MM.1S (cell line): ENCODE results near the gene WIF1.

Experiments
- CTCF ChIP-seq: fragments of 300-600 bp; sonication (generic); IDR thresholded peaks from 2 replicates; pipeline ENCODE4 v1.5.1; 2016; ENCODE audit warnings: antibody characterized with exemption, low read length, mixed read lengths
- EZH2 ChIP-seq: fragments of 300-600 bp; sonication (generic); optimal IDR thresholded peaks from 2 replicates; pipeline ENCODE3; 2017; ENCODE audit warnings: low read depth, mild to moderate bottlenecking, antibody characterized with exemption, low read length, mixed read lengths
- EZH2phosphoT487 ChIP-seq: fragments of 300-600 bp; sonication (generic); IDR thresholded peaks from 2 replicates; pipeline ENCODE4 v1.6.1; 2018; ENCODE audit warnings: antibody characterized with exemption, low read length

GRCh38 chr12:65164774-65165173 is 43.7 kb upstream of the WIF1 start:
- TF ChIP-seq CTCF (no peak), EZH2 (no peak), EZH2phosphoT487 (no peak)
